Measurements from ENCODE around the gene POLD2.

The POLD2 gene

DNA sequence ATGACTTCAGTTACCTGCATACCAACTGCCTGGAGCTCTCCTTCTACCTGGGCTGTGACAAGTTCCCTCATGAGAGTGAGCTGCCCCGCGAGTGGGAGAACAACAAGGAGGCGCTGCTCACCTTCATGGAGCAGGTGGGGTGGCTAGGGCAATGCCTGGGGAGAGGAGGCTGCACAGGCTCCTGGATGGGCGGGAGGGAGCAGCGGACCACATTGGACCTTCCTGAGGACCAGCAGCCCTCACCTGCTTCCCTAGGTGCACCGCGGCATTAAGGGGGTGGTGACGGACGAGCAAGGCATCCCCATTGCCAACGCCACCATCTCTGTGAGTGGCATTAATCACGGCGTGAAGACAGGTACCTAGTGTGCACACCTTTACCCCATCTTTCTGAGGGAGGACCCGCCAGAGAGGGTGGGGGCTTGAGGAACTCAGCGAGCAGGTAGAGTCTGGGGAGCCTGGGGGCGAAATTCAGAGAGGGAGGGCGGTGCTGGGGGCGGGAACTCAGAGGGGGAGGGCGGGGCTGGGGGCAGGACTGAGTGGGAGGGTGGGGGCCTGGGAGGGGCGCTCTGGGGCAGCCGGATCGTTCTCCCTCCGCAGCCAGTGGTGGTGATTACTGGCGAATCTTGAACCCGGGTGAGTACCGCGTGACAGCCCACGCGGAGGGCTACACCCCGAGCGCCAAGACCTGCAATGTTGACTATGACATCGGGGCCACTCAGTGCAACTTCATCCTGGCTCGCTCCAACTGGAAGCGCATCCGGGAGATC, 10.2 kb downstream of the POLD2 start:
- no peak for DNase-seq

DNA sequence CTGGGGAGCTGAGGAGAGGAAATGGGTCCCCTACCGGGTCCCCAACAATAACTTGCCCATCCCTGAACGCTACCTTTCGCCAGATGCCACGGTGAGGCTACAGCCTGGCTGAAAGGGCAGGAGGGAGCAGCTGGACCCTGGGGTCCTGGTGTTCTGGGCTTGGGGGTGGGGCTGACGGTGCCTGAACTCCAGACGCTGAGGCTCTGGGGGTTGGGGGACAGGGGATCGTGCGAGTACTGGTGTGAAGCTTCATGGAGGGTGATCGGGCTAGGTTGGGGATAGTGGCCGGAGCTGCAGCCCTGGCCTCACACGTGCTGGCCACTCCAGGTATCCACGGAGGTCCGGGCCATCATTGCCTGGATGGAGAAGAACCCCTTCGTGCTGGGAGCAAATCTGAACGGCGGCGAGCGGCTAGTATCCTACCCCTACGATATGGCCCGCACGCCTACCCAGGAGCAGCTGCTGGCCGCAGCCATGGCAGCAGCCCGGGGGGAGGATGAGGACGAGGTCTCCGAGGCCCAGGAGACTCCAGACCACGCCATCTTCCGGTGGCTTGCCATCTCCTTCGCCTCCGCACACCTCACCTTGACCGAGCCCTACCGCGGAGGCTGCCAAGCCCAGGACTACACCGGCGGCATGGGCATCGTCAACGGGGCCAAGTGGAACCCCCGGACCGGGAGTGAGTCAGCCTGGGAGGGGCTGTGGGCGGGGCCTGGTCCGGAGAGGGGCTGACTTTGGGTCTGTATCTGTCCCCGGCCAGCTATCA, 10.9 kb downstream of the POLD2 start:
- DNase-seq: no peak

DNA sequence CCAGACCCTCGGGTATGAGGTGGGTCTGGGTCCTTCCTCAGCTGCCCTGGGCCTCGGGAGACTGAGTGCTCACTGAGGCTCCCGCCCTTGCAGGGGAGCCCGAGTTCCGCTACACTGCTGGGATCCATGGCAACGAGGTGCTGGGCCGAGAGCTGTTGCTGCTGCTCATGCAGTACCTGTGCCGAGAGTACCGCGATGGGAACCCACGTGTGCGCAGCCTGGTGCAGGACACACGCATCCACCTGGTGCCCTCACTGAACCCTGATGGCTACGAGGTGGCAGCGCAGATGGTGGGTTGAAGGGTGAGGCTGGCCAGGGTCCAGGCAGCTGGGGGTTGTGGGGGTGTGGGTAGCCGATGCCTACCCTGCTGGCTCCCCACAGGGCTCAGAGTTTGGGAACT, 11.6 kb downstream of the POLD2 start:
- DNase-seq: no peak

DNA sequence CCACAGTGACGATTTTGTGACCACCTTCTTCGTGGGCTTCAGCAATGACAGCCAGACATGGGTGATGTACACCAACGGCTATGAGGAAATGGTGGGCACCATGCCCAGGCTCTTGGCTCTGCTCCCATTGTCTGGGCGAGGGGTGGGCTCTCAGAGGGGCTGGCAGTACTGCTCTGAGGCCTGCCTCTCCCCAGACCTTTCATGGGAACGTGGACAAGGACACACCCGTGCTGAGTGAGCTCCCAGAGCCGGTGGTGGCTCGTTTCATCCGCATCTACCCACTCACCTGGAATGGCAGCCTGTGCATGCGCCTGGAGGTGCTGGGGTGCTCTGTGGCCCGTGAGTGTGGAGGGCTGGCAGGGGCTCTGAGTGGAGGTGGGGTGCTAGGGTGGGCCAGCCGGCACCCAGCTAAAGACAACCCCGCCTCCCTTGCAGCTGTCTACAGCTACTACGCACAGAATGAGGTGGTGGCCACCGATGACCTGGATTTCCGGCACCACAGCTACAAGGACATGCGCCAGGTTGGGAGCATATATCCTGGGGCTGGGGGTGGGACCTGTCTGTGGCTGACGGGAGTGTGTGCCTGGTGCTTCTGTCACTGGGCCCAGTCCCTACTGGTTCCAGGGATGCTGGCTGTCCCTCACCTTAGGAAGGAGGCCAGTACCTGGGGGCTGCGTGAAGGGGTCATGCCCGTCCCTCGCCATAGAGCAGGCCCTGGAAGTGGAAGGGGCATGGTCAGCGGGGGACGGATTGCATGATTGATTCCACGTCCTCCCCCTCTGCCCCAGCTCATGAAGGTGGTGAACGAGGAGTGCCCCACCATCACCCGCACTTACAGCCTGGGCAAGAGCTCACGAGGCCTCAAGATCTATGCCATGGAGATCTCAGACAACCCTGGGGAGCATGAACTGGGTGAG, 12.4 kb downstream of the POLD2 start:
- no peak for DNase-seq

DNA sequence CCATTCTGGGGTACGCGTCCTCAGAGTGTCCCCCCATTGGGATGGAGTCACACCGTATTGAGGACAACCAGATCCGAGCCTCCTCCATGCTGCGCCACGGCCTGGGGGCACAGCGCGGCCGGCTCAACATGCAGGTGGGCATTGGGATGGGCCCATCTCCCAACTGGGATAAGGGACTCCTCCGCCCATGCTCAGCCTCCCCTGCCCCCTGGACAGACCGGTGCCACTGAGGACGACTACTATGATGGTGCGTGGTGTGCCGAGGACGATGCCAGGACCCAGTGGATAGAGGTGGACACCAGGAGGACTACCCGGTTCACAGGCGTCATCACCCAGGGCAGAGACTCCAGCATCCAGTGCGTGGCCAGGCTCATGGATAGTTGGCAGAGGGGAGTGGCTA, 13.4 kb downstream of the POLD2 start:
- no peak for DNase-seq

DNA sequence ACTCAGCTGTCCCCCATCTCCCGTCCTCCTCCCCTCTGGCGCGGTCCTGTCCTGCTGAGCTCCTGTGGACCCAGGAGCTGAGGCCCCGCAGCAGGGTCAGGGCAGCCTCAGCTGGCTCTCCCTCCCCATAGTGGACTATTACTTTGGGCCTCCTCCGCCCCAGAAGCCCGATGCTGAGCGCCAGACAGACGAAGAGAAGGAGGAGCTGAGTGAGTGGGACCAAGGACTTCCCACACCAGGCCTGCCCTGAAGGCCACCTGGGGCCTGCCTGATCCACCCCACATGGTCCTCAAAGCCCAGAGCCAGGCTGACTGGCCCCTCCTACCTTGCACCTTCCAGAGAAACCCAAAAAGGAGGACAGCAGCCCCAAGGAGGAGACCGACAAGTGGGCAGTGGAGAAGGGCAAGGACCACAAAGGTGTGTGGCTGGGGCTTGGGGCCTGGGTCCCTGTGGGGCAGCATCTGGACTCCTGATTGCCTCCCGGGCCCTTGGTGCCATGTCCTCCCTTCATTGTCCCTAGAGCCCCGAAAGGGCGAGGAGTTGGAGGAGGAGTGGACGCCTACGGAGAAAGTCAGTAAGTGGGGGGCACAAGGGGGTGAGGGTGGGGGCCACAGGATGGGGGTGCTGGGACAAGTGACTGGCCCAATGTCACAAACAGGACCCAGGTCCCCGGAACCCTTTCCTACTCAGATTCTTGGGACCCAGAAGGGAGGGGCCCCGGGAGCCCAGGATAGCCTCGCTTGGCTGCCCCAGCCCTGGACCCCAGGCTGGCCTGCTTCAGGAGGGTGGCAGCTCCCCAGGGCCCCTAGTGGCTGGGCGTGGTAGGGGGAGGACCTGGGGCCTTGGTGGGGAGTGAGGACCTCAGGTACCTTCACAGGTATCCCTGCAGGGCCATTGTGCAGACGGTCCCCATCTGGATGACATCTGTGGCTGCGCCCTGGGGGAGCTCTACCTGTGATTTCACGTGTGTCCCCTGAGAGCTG, 14.3 kb downstream of the POLD2 start:
- no peak for DNase-seq

DNA sequence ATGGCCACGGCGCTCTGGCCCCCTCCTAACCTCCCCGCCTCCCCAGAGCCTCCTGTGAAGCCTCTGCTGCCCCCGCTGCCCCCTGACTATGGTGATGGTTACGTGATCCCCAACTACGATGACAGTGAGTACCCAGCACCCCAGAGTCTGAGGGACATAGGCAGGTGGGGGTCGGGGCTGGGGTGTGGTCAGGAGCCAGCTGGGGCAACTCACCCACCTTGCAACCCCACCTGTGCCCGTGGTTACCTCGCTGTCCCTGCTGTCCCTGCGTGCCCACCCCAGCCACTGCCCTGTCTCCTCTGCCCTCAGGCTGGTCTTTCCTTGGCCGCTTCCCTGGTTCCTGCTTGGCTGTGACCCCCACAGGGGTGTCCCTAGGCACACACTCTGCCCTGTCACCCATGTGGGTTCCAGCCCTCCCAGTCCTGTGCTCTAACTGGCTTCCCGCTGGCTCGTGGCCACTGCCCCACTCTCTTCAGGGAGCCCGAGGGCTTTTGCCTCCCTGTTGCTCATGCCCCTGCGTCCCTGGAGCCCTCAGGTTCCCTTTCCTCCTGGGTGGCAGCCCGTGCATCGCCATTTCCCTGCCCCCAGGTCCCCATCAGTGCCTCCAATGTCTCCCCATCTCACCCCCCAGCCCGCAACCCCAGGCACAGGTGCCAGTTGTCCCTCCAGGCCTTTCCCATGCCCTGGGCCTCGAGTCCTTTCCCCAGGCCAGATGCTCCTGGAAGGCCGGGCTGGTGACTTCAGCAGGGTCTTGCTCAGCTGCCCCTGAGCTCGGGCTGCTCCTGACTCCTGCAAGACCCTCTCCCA, 15.2 kb downstream of the POLD2 start:
- no peak for DNase-seq

DNA sequence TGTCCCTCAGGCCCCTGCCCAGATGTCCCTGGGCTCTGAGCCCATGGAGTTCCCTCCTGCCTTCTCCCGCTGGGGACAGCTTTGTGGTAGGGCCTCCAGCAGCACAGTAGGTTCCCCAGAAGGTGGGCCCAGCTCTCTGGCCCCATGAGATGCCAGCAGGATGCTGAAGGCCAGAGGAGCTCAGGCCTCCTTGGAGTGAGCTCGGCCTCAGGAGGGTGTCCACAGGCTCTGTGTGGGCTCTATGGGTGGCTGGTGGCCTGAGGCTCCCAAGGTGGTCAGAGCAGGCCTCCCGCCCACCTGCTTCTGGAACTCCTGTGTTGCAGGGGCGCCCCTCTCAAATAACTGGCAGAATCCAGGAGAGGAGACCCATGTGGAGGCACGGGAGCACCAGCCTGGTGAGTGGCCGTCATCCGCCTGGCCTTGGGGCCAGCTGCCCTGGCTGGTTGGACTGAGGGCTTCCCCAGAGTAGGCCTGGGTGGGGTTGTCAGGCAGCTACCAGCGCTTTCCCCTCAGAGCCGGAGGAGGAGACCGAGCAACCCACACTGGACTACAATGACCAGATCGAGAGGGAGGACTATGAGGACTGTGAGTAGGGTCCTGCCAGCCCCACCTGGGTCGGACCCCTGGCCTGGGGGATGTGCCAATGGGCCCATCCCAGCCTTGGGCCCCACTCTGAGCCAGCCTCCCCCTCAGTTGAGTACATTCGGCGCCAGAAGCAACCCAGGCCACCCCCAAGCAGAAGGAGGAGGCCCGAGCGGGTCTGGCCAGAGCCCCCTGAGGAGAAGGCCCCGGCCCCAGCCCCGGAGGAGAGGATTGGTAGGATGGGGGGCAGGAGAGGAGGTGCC, 16.0 kb downstream of the POLD2 start:
- DNase-seq: no peak

DNA sequence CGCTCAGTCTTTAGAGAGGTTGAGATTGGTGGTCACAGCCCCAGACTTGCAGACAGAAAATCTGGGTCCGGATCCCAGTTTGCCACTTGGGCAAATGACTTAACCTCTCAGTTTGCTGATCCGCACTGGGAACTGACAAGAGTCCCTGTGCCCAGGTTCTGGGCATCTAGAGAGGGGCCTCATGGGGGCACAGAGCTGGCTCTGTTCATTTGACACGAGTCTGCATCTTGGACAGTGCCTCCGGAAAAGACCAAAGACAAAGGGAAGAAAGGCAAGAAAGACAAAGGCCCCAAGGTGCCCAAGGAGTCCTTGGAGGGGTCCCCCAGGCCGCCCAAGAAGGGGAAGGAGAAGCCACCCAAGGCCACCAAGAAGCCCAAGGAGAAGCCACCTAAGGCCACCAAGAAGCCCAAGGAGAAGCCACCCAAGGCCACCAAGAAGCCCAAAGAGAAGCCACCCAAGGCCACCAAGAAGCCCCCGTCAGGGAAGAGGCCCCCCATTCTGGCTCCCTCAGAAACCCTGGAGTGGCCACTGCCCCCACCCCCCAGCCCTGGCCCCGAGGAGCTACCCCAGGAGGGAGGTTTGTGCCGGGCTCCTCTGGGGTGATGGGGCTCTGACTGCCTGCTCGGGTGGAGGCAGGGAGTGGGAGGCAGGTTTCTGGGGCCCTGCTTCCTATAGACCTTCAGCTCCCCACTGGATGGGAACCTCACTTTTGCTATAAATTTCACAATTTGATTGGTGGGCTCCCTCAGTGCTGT, 16.9 kb downstream of the POLD2 start:
- no peak for DNase-seq

DNA sequence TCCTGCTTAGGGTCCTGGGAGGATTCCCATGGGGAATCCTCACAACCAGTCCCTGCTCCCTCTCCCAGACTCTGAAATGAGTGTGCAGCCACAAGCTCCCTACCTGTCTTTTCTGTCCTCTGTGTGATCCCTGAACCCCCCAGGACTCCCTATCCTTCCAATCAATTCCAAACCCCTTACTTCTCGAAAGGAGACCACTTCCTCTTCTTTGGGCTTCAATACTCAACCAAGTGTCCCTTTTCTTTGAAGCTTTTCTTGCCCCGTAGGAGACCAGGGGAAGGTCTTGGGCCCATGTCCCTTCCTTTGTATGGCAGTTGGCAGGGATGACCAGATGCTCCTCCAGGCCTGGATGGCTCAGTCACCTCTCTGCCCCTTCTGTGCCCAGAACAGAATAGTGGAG, 17.5 kb downstream of the POLD2 start:
- no peak for DNase-seq

DNA sequence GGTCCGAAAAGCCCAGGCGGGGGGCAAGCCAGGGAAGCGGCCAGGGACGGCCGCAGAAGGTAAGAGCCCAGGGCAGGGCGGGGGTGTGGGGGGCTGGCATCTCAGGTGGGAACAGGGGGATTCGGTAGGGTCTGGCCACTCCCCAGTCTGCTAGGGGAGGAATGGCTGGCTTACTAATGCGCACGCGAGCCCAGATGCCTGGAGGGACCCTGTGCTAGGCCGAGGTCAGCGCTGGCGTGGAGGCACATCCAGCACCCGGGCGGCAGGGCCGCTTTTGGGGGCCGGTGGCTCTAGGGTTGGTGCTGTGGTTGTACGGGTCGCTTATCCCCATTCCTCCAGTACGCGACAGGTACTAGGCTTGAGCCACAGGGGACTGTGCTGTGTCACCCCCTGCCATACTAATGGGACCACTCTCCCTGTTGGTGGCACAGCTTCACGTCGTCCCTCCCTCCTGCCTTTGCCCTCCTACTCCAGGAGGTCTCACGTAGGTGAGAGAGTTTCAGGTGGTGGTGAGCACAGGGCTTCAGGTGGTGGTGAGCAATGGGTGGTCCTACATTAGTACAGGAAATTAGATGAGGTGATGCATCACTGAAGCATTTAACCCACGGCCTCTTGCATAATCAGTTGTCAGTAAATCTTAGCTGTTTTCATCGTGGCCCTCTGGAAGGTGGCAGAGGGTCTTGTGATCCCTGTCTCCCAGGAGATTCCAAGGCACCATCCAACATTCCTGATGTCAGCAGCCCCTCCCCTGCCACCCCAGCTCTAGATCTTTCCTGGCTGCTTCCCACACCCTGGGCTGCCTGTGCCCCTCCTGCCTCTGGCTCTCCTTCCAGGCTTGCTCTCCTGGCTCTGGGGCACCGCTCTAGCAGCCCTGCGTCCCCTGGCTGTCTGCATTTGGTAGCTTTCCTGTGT, 18.2 kb downstream of the POLD2 start:
- DNase-seq: no peak

DNA sequence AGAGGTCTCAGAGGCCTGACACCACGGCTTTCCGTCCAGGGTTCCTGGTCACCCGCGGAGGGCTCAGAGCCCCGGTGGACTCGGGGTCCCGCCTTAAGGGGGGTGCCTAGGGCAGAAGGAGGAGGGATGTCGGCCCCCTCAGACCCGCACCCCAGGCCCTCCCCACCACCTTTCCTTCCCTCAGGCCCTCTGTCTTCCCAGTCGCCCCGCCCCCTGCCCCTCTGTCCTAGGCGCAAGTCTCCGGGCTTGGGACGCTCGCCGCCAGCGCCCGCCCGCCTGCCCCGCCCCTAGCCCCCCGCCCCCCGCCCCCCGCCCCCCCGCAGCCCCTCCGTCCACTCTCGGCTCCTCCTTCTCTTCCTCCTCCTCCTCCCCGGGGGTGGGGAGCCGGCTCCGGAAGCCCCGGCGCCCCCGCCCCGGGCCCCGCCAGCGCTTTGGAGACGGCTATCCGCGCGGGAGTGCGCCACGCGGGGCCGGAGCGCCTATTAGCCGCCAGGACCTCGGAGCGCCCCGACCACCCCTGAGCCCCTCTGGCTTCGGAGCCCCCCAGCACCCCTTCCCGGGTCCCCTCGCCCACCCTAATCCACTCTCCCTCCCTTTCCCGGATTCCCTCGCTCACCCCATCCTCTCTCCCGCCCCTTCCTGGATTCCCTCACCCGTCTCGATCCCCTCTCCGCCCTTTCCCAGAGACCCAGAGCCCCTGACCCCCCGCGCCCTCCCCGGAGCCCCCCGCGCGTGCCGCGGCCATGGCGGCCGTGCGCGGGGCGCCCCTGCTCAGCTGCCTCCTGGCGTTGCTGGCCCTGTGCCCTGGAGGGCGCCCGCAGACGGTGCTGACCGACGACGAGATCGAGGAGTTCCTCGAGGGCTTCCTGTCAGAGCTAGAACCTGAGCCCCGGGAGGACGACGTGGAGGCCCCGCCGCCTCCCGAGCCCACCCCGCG, 19.2 kb downstream of the POLD2 start, which contains the start of gene AEBP1:
TSS of gene AEBP1 (plus strand) at position 423 of the 937 bp plus-strand sequence. CDS start at position 744, 321 bp downstream.
- no peak for DNase-seq

DNA sequence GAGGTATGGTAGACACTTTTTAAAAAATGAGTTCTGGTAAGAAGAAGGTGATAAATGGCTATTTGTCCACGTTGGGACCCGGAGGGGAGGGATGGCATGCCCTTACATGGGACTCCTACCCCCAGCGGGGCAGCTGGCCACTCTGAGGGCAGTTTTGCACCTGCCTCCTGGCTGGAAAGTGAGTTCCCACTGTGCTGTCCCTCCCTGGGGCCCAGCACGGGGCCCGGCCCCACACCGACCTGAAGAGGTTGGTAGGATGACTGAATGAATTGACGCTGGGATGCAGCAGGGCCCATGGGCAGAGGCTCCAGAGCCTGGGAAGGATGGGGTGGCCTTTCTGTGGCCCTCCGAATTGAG, 19.8 kb downstream of the POLD2 start:
- no peak for DNase-seq

DNA sequence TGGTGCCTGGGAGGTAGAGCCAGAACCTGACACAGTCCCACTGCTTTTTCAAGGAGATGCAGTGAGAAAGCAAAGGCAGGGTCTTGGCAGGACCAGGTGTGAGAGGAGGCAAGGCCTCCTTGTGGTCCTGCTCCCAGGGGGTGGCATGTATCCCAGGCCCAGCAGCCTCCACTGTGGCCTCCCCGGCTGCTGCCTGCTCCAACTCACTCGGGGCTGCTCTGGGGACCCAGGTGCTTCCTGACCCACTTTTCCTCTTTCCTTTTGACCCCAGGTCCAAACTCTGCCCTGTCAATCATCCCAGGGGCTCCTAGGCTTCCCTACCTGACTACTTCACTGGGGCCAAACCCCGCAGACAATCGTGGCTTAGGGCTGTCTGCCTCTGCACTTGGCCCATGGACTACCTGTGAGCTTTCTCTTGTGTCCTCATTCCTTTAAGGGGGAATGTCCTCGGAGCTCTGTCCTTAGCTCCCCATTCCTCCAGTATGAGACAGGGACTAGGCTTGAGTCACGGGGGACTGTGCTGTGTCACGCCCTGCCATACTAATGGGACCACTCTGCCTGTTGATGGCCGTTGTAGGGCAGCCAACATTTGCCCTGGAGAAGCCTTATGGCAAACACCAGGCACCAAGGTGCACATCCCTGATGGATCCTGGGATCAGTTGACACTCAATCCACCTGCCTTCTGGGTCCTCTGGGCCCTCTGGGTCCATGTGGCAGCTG, 20.3 kb downstream of the POLD2 start:
- no peak for DNase-seq

DNA sequence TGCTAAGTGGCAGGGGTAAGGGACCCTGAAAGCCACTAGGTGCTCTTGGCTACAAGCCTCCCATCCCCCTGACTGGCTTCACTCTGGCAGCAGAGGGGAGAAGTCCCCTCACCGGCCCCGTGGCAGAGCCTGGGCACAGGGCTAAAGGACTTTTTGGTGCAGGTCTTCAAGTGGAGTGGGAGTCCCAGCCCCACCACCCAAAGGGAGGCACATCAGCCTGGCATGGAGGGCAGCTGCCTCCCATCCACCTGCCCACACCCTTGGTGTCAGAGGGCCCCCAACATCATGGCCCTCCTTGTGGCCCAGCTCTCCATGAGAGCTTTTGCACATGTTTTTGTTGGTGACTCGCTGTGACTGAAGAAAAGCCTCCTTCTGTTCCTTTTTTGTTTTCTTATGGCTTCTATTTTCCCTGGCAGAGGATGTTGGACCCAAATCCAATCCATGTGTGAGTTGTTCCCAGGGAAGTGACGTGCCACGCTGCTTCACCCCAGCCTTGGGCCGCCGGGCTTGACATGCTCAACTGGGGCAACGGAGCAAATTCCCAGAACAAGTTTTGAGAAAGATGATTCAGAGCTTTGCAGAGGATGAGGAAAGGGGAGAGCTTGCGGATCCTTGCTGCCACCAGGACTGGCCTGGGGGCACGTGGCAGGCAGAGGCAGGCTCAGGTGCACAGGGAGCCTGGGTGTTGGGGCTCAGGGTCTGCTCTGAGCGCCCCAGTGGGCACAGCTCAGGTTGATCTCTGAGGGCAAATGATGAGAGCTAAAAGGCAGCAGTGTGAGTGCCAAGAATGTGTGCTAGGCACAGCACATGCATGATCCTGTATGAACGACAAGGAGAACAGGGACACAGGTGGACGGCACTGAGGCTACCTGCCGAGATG, 21.1 kb downstream of the POLD2 start:
- DNase-seq: no peak

Measured in cerebellar nuclear complex (tissue), 1 donor.